Dedifferentiated amniotic fluid mesenchymal stem cell (primary cell): ENCODE results near the gene BICC1.

Experiments
- DNase-seq: peaks from one replicate; pipeline ENCODE4 v3.0.0-alpha.2; 2016; ENCODE audit errors: extremely low spot score

BICC1 gene

DNA sequence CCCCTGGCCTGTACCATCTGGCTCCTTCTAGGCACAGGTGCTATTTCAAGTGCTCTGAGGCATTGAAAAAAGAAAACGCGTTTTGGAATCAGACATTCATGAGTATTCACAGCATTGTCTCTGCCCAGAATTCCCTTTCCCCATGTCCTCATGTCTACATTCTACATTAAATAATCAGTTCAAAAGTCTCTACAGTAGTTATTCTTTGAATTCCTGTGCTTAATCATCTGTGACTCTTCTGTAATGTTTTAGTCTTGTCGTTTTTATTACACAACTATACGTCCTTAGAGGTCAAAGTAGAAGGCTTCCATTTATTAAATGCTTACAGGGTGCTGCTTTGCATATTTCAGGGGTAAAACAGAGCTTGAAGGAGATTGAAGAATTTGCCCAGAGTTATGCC is 95.7 kb downstream of the BICC1 start:
- no peak for DNase-seq

DNA sequence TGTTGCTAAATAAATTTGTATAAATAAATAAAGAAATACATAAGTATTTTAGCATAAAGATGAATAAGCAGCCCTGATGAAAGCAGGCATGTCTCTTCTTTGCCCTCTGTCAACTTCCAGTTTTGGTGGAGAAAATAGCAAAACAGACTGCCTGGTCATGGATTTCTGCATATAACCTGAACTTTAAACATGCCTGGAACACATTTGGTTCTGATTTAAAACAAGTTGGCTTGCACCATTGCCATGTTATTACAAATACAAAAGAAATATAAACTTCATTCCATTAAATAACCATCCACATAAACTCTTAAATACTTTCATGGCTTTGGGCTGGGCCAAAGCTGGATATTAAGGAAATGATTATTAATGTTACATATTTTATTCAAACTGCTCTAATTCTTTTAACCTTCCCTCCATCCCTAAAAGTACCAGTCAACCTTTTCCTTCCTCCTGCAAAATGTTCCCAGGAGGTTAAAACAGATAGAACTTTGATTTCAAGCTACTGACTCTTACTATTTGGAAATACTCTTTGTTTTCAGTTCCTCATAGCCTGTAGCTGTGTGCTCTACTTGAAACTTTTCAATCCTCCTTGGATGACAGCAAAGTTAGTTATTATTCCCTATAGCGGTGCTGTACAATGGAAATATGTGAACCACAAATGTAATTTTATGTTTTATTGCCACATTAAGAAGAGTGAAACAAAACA is 96.3 kb downstream of the BICC1 start:
- DNase-seq = no peak

DNA sequence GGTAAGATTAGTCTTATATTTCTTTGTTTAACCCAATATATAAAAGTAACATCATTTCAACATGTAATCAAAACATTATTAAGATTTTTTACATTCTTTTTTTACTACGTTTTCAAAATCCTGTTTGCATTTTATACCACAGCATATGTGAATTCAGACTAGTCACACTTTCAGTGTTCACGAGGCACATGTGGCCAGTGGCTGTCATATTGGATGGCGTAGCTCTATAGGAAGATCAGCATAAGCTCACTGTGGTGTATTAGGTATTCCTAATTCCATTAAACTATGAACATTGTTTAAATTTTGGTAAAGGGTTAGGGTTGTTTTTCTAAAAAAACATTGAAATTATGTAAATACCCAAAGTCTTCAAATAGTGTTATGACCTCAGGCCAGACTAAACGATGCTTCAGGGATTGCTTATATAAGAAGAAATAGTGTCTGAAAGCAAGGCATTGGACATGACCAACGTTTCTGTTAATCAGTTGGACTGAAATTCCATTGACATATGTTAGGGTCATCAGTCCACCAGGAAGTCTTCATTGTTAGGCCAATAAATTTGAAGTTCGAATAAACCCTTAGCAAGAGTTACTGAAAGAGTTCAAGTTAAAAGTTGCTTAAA is 97.0 kb downstream of the BICC1 start:
- DNase-seq = no peak

DNA sequence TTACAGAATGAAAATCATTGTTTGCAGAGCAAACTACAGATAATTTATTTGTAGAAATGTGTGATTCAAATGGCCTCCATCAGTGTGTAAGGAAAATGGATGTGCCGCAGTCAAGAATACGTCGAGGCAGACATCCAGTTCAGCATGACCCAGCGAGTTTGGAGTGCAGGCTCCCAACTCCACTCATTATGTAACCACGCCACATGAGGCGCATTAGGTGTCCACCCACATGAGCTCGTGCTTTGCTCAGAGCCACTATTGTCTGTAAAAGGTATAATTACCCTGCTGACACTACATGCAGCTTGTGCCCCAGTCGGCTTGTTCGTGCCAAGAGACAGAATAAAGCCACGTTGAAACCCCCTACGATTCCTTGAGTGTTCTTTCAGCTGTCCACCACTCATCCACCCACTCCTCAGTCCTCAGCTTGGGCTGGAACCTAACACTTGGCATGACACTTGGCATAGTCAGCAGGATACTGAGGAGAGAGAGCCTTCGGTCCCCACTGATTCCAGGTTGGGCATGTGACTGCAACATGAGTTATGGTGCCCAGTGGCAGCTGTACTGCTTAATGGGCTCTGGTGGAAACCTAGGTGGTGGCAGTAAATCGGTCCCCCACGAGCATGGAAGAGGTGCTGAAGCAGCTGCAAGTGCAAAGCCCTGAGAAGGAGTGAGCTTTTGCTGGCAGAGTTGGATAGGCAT is 102.7 kb downstream of the BICC1 start:
- DNase-seq = no peak

DNA sequence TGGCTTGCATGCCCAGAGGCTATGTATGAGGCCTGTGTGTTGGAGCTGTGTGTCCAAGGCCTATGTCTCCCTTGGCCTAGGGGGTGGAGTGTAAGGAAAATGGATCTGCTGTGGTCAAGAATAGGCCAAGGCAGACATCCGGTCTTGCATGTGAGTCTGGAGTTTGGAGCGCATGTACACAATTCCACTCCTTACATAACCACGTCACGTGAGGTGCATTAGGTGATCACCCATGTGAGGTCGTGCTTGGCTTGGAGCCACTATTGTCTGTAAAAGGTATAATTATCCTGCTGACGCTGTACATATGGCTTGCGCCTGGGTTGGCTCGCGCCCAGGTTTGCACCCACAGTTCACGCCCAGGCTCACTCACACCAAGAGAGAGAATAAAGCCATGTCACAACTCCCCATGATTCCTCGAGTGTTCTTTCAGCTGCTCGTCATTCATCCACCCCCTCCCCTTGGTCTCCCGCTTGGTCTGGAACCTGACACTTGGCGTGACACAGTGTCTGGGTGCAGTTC is 105.5 kb downstream of the BICC1 start:
- DNase-seq = no peak

DNA sequence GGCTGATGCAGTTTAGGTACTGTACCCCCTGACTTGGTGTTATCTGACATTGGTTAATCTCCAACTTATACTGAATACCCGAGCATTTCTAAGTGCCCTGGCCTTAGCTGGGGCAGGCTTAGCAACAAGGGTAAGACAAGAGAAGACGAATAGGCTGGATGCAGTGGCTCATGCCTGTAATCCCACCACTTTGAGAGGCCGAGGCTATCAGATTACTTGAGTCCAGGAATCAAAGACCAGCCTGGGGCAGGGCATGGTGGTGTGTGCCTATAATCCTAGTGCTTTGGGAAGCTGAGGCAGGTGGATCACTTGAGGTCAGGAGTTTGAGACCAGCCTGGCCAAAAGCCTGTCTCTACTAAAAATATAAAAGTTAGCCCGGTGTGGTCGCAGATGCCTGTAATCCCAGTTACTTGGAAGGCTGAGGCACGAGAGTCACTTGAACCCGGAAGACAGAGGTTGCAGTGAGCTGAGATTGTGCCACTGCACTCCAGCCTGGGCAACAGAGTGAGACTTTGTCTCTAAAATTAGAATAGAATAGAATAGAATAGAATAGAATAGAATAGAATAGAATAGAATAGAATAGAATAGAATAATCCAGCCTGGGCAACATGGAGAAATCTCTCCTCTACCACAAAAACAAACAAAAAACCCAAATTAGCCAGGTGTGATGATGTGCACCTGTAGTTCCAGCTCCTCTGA is 108.9 kb downstream of the BICC1 start:
- DNase-seq = no peak

DNA sequence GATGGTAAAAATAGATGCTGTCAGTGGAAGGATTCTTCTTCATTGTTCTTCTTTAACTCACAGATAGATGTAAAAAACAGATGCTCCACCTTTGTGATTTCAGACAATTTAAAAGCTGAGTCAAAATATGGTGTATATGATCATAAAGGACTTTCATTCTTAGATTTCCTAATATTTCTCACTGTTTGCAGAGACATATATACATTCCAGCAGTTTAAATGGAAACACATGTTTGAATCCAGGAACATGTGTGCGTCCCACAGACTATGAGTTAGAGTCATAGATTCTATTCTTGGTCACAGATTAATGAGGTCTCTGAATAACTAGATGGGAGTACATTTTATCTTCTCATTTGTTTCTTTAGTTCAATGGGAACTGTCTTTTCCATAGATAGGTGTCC is 109.6 kb downstream of the BICC1 start:
- no peak for DNase-seq

DNA sequence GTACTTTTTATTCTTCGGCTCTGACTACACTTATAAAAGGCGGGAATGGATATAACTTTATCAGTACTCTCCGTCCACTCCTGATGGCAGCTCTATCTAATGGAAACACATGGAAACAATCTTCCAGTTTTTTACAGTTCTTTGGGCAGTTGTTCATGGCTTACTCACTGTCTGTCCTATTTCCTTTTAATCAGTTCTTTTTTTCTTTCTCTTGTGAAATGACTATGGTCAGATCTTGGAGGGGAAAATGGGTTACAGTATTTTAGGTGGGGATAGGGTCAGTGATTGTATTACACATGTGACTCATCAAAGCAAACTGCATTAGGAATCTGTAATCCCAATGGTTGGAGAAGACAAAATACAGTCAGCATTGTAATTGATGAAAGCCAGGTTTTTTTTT is 112.4 kb downstream of the BICC1 start:
- peak; percentile 35 for DNase-seq

DNA sequence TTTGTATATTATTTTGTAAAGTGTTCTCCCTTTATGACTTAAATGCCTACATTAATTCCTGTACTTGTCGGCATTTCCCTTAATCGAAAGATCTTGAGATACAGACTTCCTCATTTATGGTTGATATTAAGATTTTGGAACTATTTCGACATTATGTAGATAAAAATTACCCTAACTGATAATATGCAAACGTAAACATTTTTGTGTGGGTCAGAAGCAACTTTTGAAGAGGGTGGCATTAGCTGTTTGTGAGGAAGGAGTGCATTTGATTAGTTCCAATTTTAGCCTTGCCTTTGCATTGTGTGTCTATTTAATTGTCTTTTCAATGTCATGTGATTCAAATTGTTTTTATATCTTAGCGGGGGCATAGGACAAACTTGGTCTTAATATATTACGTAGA is 114.7 kb downstream of the BICC1 start:
- no peak for DNase-seq

DNA sequence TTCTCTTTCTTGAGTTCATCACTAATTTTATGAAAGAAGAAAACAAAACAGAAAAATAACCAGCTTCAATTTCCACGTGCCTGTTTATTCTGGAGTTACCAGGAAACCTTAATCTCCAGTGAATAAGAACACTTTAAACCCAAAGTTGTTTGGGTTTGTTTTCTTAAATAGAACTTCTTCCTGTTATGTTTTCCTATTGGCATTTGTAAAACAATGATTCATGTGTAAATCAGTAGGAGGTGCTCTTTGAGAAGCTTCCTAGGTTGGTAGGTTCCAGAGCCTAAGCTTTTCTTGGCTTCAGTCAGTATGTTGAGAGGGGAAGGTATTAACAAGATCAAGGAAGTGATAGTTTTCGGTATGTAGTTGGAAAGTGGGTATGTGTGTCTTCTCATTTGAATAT is 119.0 kb downstream of the BICC1 start:
- no peak for DNase-seq

DNA sequence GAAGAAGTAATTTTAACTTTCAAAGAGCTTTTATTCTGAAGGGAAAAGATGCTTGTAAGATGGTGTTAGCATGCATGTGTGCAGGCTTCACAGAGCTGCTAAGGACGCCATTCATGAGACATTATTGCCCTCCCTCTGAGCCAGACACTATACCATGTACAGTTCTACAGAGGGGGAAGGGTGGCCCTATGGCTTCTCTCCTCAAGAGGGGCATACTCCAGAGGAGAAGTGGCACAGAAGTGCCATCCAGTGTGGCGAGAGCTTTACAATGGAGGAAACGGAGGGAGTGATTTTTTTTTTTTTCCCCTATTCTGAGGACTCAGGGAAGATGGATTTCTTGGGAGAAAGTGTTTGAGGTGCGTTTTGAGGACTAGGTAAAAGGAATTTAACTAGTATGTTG is 119.5 kb downstream of the BICC1 start:
- DNase-seq = no peak

DNA sequence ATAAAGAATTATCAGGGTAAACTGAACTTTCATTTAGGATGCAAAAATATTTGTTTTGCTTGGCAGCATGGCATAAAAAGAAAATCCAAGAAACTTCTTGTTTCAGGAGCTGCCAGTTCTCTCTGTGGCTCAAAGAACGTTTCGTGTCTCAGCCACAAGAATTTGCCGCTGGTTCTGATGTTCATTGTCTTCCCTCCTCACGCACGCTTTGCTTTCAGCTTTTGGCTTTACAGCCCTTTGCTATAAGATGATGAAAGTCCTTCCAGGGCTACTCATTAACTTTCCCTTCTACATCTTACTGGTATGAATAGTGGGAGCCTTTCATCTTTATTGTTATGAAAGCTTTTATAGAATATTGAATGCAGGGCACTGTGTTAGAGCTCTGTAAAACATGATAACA is 124.7 kb downstream of the BICC1 start:
- DNase-seq = peak; percentile 94

DNA sequence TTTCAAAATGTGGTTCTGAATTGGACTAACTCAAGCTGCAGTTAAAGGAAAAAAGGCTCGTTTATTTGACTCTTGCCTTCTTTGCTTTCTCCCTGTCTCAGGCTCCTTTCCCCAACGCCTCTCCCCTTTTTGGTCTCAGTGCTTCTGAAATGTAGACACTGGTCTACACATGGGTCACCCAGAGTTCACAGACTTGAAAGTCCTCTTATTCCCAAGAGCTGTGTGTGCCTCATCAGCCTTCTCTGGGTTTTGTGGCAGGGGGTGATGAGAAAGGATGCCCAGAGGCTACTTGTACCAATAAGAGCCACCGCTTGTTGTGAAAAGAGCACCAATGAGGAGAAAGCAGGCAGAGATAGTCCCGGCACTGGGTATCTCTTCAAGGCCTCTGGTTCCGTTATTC is 125.7 kb downstream of the BICC1 start:
- no peak for DNase-seq

DNA sequence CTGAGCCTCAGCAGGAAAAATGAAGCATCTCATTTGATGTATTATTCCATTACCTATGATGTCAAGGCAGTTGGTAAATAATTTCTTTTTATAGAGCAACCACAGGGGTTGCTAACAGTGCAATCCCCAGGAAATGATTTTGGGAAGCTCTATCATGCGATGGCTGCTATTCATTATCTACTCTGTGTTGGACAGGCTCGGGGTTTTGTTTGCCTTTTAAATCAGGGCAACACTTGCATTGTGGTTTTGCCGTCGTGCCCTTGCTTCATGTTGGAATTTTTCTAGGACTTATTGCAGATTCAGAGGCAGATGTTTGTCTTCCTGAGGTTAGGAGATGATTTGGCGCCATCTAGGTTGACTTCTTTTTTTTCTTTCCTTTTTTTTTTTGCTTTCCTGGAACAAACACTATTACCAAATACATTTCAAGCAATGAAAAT is 128.4 kb downstream of the BICC1 start:
- DNase-seq = peak; percentile 92

DNA sequence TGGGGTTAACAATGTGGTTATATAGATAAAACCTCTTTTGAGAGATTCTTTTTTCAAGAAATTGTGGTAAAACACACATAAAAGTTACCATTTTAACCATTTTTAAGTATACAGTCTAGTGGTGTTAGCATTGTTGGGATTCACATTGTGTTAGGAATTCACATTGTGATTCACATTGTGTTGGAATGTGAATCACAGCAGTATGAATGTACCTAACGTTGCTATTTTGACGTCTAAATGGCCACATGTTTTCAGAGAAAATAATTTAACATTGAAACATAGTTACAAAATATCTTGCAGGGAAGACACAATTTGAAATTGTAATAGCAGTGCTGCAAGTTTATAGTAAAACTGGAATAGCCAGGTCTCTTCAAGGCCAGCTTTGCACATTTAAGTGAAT is 129.0 kb downstream of the BICC1 start:
- no peak for DNase-seq

DNA sequence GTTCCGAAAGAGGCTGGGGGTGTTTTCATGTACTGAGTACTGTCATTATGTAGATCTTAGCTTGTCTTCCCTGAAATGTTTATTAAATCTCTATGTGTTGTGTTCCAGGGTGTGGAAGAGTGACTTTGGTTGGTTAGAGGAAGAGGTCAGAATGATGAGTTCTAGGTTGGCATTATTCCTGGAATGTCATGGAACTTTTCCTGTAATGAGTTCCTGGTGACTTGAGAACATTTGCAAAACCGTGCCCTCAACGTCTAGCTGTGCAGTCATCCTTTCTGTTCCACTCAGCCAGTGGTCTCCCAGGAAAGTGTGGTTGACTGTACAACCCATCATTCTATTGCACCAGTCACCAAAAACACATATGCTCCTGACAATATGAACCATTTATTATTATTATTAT is 129.6 kb downstream of the BICC1 start:
- no peak for DNase-seq

DNA sequence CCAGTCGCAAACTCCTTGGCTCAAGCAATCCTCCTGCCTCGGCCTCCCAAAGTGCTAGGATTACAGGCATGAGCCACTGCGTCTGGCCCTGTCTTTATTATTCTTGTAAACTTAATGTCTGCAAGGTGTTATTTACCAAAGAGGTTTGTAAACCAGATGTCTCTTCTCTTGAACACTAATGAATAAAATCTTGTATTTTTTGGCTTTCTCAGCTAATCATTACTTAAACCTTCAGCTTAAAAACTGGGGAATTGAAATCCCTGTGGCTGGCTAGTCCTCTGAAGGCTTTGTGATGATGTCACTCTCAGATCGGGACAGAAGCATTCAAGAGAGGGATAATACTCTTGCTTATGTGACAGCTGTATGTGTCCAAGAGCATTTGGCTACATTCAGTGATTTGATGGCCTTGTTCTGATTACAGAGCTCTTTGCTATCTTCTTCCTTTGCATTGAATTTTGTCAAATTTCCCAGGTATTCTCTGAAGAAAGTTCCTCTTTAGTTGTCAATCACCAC is 130.3 kb downstream of the BICC1 start:
- DNase-seq = no peak

DNA sequence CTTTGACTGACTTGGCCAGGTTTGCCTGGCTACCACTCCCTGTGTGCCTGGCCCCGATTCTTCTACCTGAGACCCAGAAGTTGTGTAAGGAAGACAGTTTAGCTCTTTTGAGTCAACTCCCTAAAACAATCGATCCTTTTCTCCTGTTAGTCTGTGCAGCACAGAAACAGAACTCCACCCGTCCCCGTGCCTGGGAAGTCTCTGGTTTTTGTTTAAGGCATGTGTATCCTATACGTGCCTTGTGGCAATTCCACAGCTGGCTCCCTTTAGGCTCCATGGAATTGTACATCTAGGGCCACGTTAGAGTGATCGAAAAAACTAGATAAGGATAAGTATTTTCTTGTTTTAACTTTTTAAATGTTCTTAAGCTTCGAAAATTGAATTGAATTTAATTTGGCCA is 131.6 kb downstream of the BICC1 start:
- no peak for DNase-seq

DNA sequence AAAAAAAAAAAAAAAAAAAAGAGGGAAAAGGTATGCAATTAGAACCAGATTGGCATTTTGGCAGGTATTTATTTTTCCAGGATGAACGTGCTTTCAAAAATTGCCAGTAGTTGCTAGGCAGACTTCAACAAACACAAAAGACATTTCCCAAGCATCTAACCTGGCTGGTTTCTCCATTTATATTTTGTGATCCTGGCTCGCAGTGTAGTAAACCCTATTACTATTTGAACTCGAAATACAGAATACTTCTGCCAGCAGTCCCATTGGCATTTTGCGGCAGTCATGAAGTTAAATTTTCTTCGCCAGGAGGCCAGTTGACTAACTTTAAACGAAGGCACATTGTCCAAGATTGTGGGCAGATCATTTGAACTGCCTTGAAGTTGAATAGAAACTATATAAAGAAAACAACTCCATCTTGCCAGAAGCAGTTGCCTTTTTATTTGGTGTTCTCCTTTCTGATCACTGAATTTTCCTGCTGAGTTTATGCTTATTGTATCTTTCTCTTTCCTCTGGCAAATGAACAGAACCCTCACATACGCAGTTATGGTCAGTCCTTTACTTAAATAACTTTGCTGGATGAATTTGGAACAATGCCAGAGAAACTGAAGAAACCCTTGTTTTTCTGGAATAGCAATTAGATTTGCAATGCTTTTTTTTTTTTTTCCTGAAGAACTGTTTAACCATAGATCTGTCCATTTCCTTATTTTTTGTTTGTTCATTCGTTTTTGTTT is 132.9 kb downstream of the BICC1 start:
- DNase-seq = no peak

DNA sequence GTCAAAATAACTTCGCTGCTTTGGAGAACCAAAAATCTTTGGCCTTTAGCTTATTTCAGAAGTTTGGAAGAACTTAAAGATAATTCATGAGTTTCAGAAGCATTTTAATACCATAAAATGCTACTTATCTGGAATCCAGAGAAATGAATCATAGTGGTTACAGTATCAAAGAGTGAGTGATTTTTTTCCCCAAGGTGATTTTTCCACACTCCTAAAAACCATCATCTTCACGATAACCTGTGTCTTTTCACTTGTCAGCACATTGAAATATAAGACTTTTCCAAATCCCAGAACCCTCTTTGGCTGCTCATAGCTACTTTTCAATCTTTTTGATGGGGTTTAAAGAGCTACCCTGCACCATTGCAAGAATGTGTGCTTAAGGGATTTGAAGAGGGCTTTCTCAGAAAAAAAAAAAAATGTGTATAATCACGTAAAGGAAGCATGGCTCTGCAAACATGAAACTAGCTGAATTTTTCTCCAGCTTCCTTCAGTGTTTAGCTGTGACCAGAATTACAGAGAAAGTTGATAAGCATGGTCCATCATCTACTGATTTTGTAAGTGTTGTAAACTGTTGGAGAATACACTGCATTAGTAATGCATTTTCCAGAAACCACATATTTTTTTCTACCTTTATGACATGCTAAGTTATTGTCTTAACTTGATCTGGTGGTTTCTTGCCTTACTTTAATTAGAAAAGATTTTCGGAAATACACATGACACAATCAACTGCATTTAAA is 134.9 kb downstream of the BICC1 start:
- no peak for DNase-seq

DNA sequence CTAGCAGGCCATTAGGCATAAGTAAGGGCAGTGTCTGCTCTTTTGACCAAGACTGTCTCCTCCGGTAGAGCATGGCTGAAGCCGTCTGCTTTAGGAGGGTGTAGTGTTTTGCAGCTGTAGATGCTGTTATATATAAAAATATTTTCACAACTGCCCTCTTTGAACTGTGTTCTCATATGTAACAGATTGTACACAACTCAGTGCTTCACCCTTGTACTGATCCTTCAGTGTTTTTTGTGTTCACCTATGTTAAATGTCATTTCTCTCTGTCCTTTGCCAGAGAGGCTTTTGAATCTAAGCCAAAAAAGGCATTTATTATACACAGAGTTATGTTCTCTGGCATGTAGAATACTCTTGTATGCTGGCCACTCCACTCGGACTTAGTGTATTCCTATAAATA is 135.5 kb downstream of the BICC1 start:
- DNase-seq = no peak
